GM06990 (cell line): ENCODE measurements around the gene CARD16.

Experiments
- DNase-seq: peaks from one replicate; pipeline ENCODE4 v3.0.0-alpha.2; 2011; ENCODE audit not compliant: insufficient read length; ENCODE audit errors: extremely low read depth
- H3K27me3 ChIP-seq: replicated peaks from 2 replicates; pipeline ENCODE4 v1.6.0; 2011; ENCODE audit warnings: low read length; ENCODE audit not compliant: control insufficient read depth, insufficient read depth
- H3K36me3 ChIP-seq: 2 replicates; pipeline ENCODE4 v1.5.1; 2011; ENCODE audit warnings: low read length; ENCODE audit not compliant: control insufficient read depth, insufficient read depth
- H3K4me3 ChIP-seq: replicated peaks from 2 replicates; pipeline ENCODE4 v1.5.1; 2011; ENCODE audit warnings: low read depth, mild to moderate bottlenecking, control low read depth, low read length
- CTCF ChIP-seq: IDR thresholded peaks from 2 replicates; pipeline ENCODE4 v1.5.1; 2011; ENCODE audit warnings: low read length, control low read depth, mild to moderate bottlenecking, inconsistent platforms; ENCODE audit not compliant: insufficient read depth, poor library complexity, severe bottlenecking

The CARD16 gene

GRCh38 chr11:105049481-105049880 is 4.3 kb upstream of the CARD16 start:
- Histone ChIP-seq H3K4me3 (no peak overlapping the region), H3K36me3 (no peaks in the 10 kb centered on the region), H3K27me3 (no peaks in the 10 kb centered on the region; the same call in 1 of the 2 replicates)
- no peak for TF ChIP-seq CTCF
- no peak for DNase-seq

- no peak for DNase-seq
- TF ChIP-seq CTCF = no peak
- Histone ChIP-seq H3K4me3 (no peak overlapping the region), H3K27me3 (no peaks in the 10 kb centered on the region; the same call in 1 of the 2 replicates), H3K36me3 (no peaks in the 10 kb centered on the region)
Observed at GRCh38 chr11:105046898-105047579, 1.9 kb upstream of the CARD16 start.

- H3K4me3 ChIP-seq = no peak overlapping the region
- H3K36me3 ChIP-seq = no peaks in the 10 kb centered on the region
- no peaks in the 10 kb centered on the region; the same call in 1 of the 2 replicates for H3K27me3 ChIP-seq
- no peak for TF ChIP-seq CTCF
- DNase-seq = no peak
Observed at GRCh38 chr11:105045676-105046296, 651 bp upstream of the CARD16 start.

GRCh38 chr11:105042178-105042577 is 3.0 kb downstream of the CARD16 start:
- no peaks in the 10 kb centered on the region for H3K27me3 ChIP-seq
- no peak for TF ChIP-seq CTCF
- no peak overlapping the region for H3K4me3 ChIP-seq
- DNase-seq = no peak
- no peaks in the 10 kb centered on the region for H3K36me3 ChIP-seq

- DNase-seq = no peak
- no peak for TF ChIP-seq CTCF
- Histone ChIP-seq H3K4me3 (no peak overlapping the region), H3K27me3 (no peaks in the 10 kb centered on the region), H3K36me3 (no peaks in the 10 kb centered on the region)
Observed at GRCh38 chr11:105040703-105041102, 4.4 kb downstream of the CARD16 start.
